ENCODE results near the gene C3orf49. TPM values are rescaled to one million over a fixed set of nuclear protein-coding genes. Genes with fewer than 3 reads are reported as not detected.

The C3orf49 gene
- total RNA-seq, 1 donor from 2014 or later, result not detected

- no peak overlapping the region for H3K27ac ChIP-seq (ENCODE audit: low read depth, low read length)
- FAIRE-seq (no peak), DNase-seq (ENCODE audit: low read depth) (no peak)
- H3K4me3 ChIP-seq (ENCODE audit: insufficient read depth, low read depth, low read length), result no peak overlapping the region
- TF ChIP-seq EZH2 (IDR thresholded peaks at IDR 0.05; ENCODE audit: insufficient read depth, low read length) (no peak), CTCF (IDR thresholded peaks at IDR 0.05; ENCODE audit: insufficient read depth, low read depth, low read length) (no peak)
- no peaks in the 10 kb centered on the region for H3K9me3 ChIP-seq (ENCODE audit: insufficient read depth, low read depth, low read length)
- H3K79me2 ChIP-seq (ENCODE audit: insufficient read depth, low read length), result peaks cover 74% of the 10 kb centered on the region
- no peaks in the 10 kb centered on the region for H3K36me3 ChIP-seq (ENCODE audit: insufficient read depth, low read length)
- peaks cover 18% of the 10 kb centered on the region for H3K4me1 Mint-ChIP-seq (ENCODE audit: low read depth, unreplicated experiment)
- no peak overlapping the region for H3K9ac ChIP-seq (ENCODE audit: low read length)
- no peaks in the 10 kb centered on the region for H3K9me3 Mint-ChIP-seq (ENCODE audit: unreplicated experiment)
- no peaks in the 10 kb centered on the region for H3K27me3 ChIP-seq (ENCODE audit: insufficient read depth, low read length)
- no peaks in the 10 kb centered on the region for H3K36me3 Mint-ChIP-seq (ENCODE audit: low read depth, unreplicated experiment)
- H3K27ac Mint-ChIP-seq (ENCODE audit: unreplicated experiment), result no peak overlapping the region
- no peaks in the 10 kb centered on the region for H3K27me3 Mint-ChIP-seq (ENCODE audit: low read depth, unreplicated experiment)
- H2AFZ ChIP-seq (ENCODE audit: low read depth, low read length), result no peak overlapping the region
- peaks cover 87% of the 10 kb centered on the region for H4K20me1 ChIP-seq (ENCODE audit: insufficient read depth, low read length)
- H3K4me1 ChIP-seq (ENCODE audit: insufficient read depth, low read length), result peaks cover 12% of the 10 kb centered on the region
- peak overlapping the region; percentile 9 for H3K4me2 ChIP-seq (ENCODE audit: low read length)
- no peak overlapping the region for H3K4me3 Mint-ChIP-seq (ENCODE audit: unreplicated experiment)
These were observed 59.4 kb downstream of the C3orf49 start for GRCh38 chr3:63878394-63879060.

- FAIRE-seq, result no peak
- TF ChIP-seq EZH2 (IDR thresholded peaks at IDR 0.05; ENCODE audit: insufficient read depth, low read length) (no peak), CTCF (IDR thresholded peaks at IDR 0.05; ENCODE audit: insufficient read depth, low read depth, low read length) (no peak)
- peaks cover 56% of the 10 kb centered on the region for H3K79me2 ChIP-seq (ENCODE audit: insufficient read depth, low read length)
These were observed 61.6 kb downstream of the C3orf49 start for GRCh38 chr3:63880653-63881052.

GRCh38 chr3:63886858-63887257 is 67.8 kb downstream of the C3orf49 start:
- Histone ChIP-seq H3K4me1 (ENCODE audit: insufficient read depth, low read length) (no peaks in the 10 kb centered on the region), H3K9ac (ENCODE audit: low read length) (no peak overlapping the region), H3K27ac (ENCODE audit: low read depth, low read length) (no peak overlapping the region), H3K79me2 (ENCODE audit: insufficient read depth, low read length) (peaks cover 36% of the 10 kb centered on the region), H3K4me3 (ENCODE audit: insufficient read depth, low read depth, low read length) (no peak overlapping the region), H2AFZ (ENCODE audit: low read depth, low read length) (no peak overlapping the region), H4K20me1 (ENCODE audit: insufficient read depth, low read length) (peaks cover 37% of the 10 kb centered on the region), H3K9me3 (ENCODE audit: insufficient read depth, low read depth, low read length) (no peaks in the 10 kb centered on the region), H3K4me2 (ENCODE audit: low read length) (no peak overlapping the region), H3K27me3 (ENCODE audit: insufficient read depth, low read length) (no peaks in the 10 kb centered on the region), H3K36me3 (ENCODE audit: insufficient read depth, low read length) (no peaks in the 10 kb centered on the region)
- Mint-ChIP-seq H3K27me3 (ENCODE audit: low read depth, unreplicated experiment) (no peaks in the 10 kb centered on the region), H3K4me1 (ENCODE audit: low read depth, unreplicated experiment) (peaks cover 6% of the 10 kb centered on the region), H3K27ac (ENCODE audit: unreplicated experiment) (no peak overlapping the region), H3K4me3 (ENCODE audit: unreplicated experiment) (no peak overlapping the region), H3K9me3 (ENCODE audit: unreplicated experiment) (no peaks in the 10 kb centered on the region), H3K36me3 (ENCODE audit: low read depth, unreplicated experiment) (peaks cover 2% of the 10 kb centered on the region)
- no peak for DNase-seq (ENCODE audit: low read depth)
- TF ChIP-seq CTCF (IDR thresholded peaks at IDR 0.05; ENCODE audit: insufficient read depth, low read depth, low read length), result no peak
- no peak for TF ChIP-seq EZH2 (IDR thresholded peaks at IDR 0.05; ENCODE audit: insufficient read depth, low read length)
- FAIRE-seq, result no peak

More at GRCh38 chr3:63880653-63881052, 61.6 kb downstream of the C3orf49 start:
- H4K20me1 ChIP-seq (ENCODE audit: insufficient read depth, low read length), result peaks cover 73% of the 10 kb centered on the region
- no peak for DNase-seq (ENCODE audit: low read depth)
- no peaks in the 10 kb centered on the region for H3K9me3 ChIP-seq (ENCODE audit: insufficient read depth, low read depth, low read length)
- H3K27me3 ChIP-seq (ENCODE audit: insufficient read depth, low read length), result no peaks in the 10 kb centered on the region
- Mint-ChIP-seq H3K9me3 (ENCODE audit: unreplicated experiment) (no peaks in the 10 kb centered on the region), H3K27ac (ENCODE audit: unreplicated experiment) (no peak overlapping the region), H3K4me1 (ENCODE audit: low read depth, unreplicated experiment) (peaks cover 18% of the 10 kb centered on the region), H3K36me3 (ENCODE audit: low read depth, unreplicated experiment) (no peaks in the 10 kb centered on the region), H3K27me3 (ENCODE audit: low read depth, unreplicated experiment) (no peaks in the 10 kb centered on the region), H3K4me3 (ENCODE audit: unreplicated experiment) (no peak overlapping the region)
- H3K36me3 ChIP-seq (ENCODE audit: insufficient read depth, low read length), result no peaks in the 10 kb centered on the region
- H3K27ac ChIP-seq (ENCODE audit: low read depth, low read length), result no peak overlapping the region
- no peak overlapping the region for H3K4me3 ChIP-seq (ENCODE audit: insufficient read depth, low read depth, low read length)
- H3K4me1 ChIP-seq (ENCODE audit: insufficient read depth, low read length), result peaks cover 12% of the 10 kb centered on the region
- no peak overlapping the region for H3K4me2 ChIP-seq (ENCODE audit: low read length)
- H3K9ac ChIP-seq (ENCODE audit: low read length), result no peak overlapping the region
- H2AFZ ChIP-seq (ENCODE audit: low read depth, low read length), result no peak overlapping the region
